Neural cell (in vitro differentiated cells): Measurements from ENCODE around the gene NDUFC1. TPM values are rescaled to one million over a fixed set of nuclear protein-coding genes. Genes with fewer than 3 reads are reported as not detected.

Source experiments
- H2AFZ ChIP-seq: fragments of 200-600, 300-800 bp; sonication (generic), shearing (Covaris generic); 2 replicates; pipeline ENCODE4 v1.6.0; 2014; ENCODE audit warnings: low read depth, mild to moderate bottlenecking, antibody characterized with exemption, low read length, moderate library complexity
- H3F3A ChIP-seq: fragments of 200-600 bp; shearing (Covaris generic); 2 replicates; pipeline ENCODE4 v1.6.1; 2016; ENCODE audit warnings: mild to moderate bottlenecking, moderate library complexity, mixed read lengths, antibody characterized with exemption, low read length; ENCODE audit not compliant: insufficient read depth, poor library complexity, severe bottlenecking
- H3K27ac ChIP-seq: fragments of 200-600, 300-800 bp; sonication (generic), shearing (Covaris generic); 2 replicates; pipeline ENCODE4 v1.5.1; 2014; ENCODE audit warnings: mild to moderate bottlenecking, low read length, moderate library complexity
- H3K27me3 ChIP-seq: fragments of 300-800, 200-600 bp; sonication (generic), shearing (Covaris generic); 2 replicates; pipeline ENCODE4 v1.6.0; 2014; ENCODE audit warnings: mild to moderate bottlenecking, low read depth, low read length, moderate library complexity; ENCODE audit not compliant: insufficient read depth
- H3K36me3 ChIP-seq: fragments of 300-800, 200-600 bp; sonication (generic), shearing (Covaris generic); 2 replicates; pipeline ENCODE4 v1.5.1; 2014; ENCODE audit warnings: mild to moderate bottlenecking, antibody characterized with exemption, low read length, moderate library complexity; ENCODE audit not compliant: insufficient read depth
- H3K4me2 ChIP-seq: fragments of 300-800, 200-600 bp; sonication (generic), shearing (Covaris generic); 2 replicates; pipeline ENCODE4 v1.6.0; 2014; ENCODE audit warnings: mild to moderate bottlenecking, low read length
- H3K4me3 ChIP-seq: fragments of 300-800, 200-600 bp; sonication (generic), shearing (Covaris generic); 2 replicates; pipeline ENCODE4 v1.5.1; 2014; ENCODE audit warnings: mild to moderate bottlenecking, low read length, moderate library complexity
- H3K79me2 ChIP-seq: fragments of 200-600 bp; shearing (Covaris generic); replicated peaks from 2 replicates; pipeline ENCODE4 v1.6.0; 2014; ENCODE audit warnings: mild to moderate bottlenecking, low read length, moderate library complexity; ENCODE audit not compliant: insufficient read depth
- H3K9ac ChIP-seq: fragments of 300-800, 200-600 bp; sonication (generic), shearing (Covaris generic); 2 replicates; pipeline ENCODE4 v1.6.1; 2016; ENCODE audit warnings: mild to moderate bottlenecking, low read length, mixed read lengths
- H3K9me2 ChIP-seq: fragments of 200-600 bp; shearing (Covaris generic); 2 replicates; pipeline ENCODE4 v1.6.1; 2016; ENCODE audit warnings: mild to moderate bottlenecking, low read length, mixed read lengths; ENCODE audit not compliant: insufficient read depth
- H3K9me3 ChIP-seq: fragments of 200-600, 300-800 bp; sonication (generic), shearing (Covaris generic); 2 replicates; pipeline ENCODE4 v1.6.1; 2016; ENCODE audit warnings: mild to moderate bottlenecking, mixed run types, low read length, moderate library complexity, mixed read lengths
- H4K20me1 ChIP-seq: fragments of 200-600 bp; shearing (Covaris generic); 2 replicates; pipeline ENCODE4 v1.6.1; 2016; ENCODE audit warnings: mild to moderate bottlenecking, mixed run types; ENCODE audit not compliant: insufficient read depth
- EP300 ChIP-seq: fragments of 450-650 bp; conservative IDR thresholded peaks from 2 replicates; pipeline ENCODE4 v1.6.1; 2014; ENCODE audit warnings: antibody characterized with exemption, mild to moderate bottlenecking, moderate library complexity; ENCODE audit not compliant: poor library complexity, severe bottlenecking
- EZH2 ChIP-seq: fragments of 200-600, 300-800 bp; shearing (Covaris generic), sonication (generic); IDR thresholded peaks from 2 replicates; pipeline ENCODE4 v1.6.1; 2014; ENCODE audit warnings: antibody characterized with exemption, low read length, borderline replicate concordance, mild to moderate bottlenecking; ENCODE audit not compliant: insufficient read depth, poor library complexity, severe bottlenecking
- MXI1 ChIP-seq: fragments of 450-650 bp; conservative IDR thresholded peaks from 2 replicates; pipeline ENCODE4 v1.6.1; 2014; ENCODE audit warnings: antibody characterized with exemption, mild to moderate bottlenecking; ENCODE audit not compliant: poor library complexity, severe bottlenecking
- POLR2AphosphoS5 ChIP-seq: IDR thresholded peaks from 2 replicates; pipeline ENCODE4 v1.6.1; 2012
- RAD21 ChIP-seq: fragments of 450-650 bp; conservative IDR thresholded peaks from 2 replicates; pipeline ENCODE4 v1.6.1; 2014; ENCODE audit warnings: antibody characterized with exemption, mild to moderate bottlenecking, moderate library complexity
- SMC3 ChIP-seq: fragments of 450-650 bp; conservative IDR thresholded peaks from 2 replicates; pipeline ENCODE4 v1.6.1; 2014; ENCODE audit warnings: antibody characterized with exemption, mild to moderate bottlenecking, moderate library complexity; ENCODE audit not compliant: poor library complexity
- TAF1 ChIP-seq: IDR thresholded peaks from 2 replicates; pipeline ENCODE4 v1.6.1; 2012; ENCODE audit warnings: low read depth
- polyA plus RNA-seq: library from polyadenylated mRNA; depleted of rRNA; stranded (reverse); fragments of >200 nt; gene quantifications from 2 replicates; pipeline ENCODE4 v1.2.3, GENCODE V29; 2014
- TF ChIP-seq, protein P1 (sequence below): fragments of 450-650 bp; IDR thresholded peaks from 2 replicates; pipeline ENCODE4 v1.5.1; 2014; ENCODE audit warnings: antibody characterized with exemption, mild to moderate bottlenecking, moderate library complexity; ENCODE audit not compliant: poor library complexity, severe bottlenecking
- TF ChIP-seq, protein P2 (sequence below): IDR thresholded peaks from 2 replicates; pipeline ENCODE4 v1.6.1; 2012; ENCODE audit warnings: borderline replicate concordance

Gene NDUFC1
- polyA plus RNA-seq, 1 donor from 2014 or later = 102 TPM

DNA sequence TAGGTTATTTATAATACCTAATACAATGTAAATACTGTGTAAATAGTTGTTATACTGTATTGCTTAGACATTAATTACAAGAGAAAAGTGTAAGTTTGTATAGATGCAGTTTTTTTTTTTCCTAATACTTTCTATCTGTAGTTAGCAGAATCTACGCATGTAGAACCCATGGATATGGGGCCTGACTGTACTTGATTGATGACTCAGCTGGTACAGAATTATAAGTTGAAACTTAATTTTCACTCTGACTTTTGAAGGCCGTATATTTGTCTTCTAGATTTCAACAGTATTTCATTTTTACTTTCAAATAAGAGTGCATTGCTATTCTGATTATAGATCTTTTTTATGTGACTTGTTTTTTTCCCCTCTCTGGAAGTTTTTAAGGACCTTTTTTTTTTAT is 30.8 kb upstream of the NDUFC1 start:
- no peak overlapping the region for H3K27ac ChIP-seq
- no peak for TF ChIP-seq RAD21
- no peaks in the 10 kb centered on the region for H3K36me3 ChIP-seq
- no peaks in the 10 kb centered on the region for H3F3A ChIP-seq
- H3K4me3 ChIP-seq = no peak overlapping the region
- H3K9me2 ChIP-seq = no peaks in the 10 kb centered on the region
- H3K9ac ChIP-seq = no peak overlapping the region
- H3K9me3 ChIP-seq = no peaks in the 10 kb centered on the region
- H3K79me2 ChIP-seq = peaks cover 29% of the 10 kb centered on the region
- no peaks in the 10 kb centered on the region for H4K20me1 ChIP-seq
- H3K4me2 ChIP-seq = no peak overlapping the region
- no peaks in the 10 kb centered on the region for H3K27me3 ChIP-seq
- H2AFZ ChIP-seq = no peak overlapping the region

DNA sequence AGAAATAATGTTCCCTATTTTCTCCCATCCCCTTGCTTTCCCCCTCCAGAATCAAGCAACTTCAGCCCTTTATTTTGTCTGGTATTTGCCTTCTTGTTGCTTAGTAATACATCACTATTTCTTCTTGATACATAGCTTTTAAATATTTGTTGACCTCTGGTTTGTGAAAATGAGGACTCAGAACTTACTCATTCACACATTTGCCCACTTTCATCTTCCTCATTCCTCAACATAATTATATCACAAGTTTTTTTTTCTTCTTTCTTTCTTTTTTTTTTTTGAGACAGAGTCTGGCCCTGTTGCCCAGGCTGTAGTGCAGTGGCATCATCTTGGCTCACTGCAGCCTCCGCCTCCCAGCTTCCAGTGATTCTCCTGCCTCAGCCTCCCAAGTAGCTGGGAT is 28.9 kb upstream of the NDUFC1 start:
- Histone ChIP-seq H3K9ac (no peak overlapping the region), H3F3A (no peaks in the 10 kb centered on the region), H3K9me3 (no peaks in the 10 kb centered on the region), H3K27ac (no peak overlapping the region), H3K79me2 (peaks cover 34% of the 10 kb centered on the region), H3K4me2 (no peak overlapping the region), H3K36me3 (no peaks in the 10 kb centered on the region), H2AFZ (no peak overlapping the region), H3K9me2 (no peaks in the 10 kb centered on the region), H4K20me1 (no peaks in the 10 kb centered on the region), H3K27me3 (no peaks in the 10 kb centered on the region), H3K4me3 (no peak overlapping the region)
- TF ChIP-seq RAD21 (no peak), SMC3 (no peak), EZH2 (no peak), EP300 (no peak), POLR2AphosphoS5 (no peak), MXI1 (no peak), TAF1 (no peak)
- TF ChIP-seq, protein P1, sequence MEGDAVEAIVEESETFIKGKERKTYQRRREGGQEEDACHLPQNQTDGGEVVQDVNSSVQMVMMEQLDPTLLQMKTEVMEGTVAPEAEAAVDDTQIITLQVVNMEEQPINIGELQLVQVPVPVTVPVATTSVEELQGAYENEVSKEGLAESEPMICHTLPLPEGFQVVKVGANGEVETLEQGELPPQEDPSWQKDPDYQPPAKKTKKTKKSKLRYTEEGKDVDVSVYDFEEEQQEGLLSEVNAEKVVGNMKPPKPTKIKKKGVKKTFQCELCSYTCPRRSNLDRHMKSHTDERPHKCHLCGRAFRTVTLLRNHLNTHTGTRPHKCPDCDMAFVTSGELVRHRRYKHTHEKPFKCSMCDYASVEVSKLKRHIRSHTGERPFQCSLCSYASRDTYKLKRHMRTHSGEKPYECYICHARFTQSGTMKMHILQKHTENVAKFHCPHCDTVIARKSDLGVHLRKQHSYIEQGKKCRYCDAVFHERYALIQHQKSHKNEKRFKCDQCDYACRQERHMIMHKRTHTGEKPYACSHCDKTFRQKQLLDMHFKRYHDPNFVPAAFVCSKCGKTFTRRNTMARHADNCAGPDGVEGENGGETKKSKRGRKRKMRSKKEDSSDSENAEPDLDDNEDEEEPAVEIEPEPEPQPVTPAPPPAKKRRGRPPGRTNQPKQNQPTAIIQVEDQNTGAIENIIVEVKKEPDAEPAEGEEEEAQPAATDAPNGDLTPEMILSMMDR = no peak
- TF ChIP-seq, protein P2, sequence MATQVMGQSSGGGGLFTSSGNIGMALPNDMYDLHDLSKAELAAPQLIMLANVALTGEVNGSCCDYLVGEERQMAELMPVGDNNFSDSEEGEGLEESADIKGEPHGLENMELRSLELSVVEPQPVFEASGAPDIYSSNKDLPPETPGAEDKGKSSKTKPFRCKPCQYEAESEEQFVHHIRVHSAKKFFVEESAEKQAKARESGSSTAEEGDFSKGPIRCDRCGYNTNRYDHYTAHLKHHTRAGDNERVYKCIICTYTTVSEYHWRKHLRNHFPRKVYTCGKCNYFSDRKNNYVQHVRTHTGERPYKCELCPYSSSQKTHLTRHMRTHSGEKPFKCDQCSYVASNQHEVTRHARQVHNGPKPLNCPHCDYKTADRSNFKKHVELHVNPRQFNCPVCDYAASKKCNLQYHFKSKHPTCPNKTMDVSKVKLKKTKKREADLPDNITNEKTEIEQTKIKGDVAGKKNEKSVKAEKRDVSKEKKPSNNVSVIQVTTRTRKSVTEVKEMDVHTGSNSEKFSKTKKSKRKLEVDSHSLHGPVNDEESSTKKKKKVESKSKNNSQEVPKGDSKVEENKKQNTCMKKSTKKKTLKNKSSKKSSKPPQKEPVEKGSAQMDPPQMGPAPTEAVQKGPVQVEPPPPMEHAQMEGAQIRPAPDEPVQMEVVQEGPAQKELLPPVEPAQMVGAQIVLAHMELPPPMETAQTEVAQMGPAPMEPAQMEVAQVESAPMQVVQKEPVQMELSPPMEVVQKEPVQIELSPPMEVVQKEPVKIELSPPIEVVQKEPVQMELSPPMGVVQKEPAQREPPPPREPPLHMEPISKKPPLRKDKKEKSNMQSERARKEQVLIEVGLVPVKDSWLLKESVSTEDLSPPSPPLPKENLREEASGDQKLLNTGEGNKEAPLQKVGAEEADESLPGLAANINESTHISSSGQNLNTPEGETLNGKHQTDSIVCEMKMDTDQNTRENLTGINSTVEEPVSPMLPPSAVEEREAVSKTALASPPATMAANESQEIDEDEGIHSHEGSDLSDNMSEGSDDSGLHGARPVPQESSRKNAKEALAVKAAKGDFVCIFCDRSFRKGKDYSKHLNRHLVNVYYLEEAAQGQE = no peak

DNA sequence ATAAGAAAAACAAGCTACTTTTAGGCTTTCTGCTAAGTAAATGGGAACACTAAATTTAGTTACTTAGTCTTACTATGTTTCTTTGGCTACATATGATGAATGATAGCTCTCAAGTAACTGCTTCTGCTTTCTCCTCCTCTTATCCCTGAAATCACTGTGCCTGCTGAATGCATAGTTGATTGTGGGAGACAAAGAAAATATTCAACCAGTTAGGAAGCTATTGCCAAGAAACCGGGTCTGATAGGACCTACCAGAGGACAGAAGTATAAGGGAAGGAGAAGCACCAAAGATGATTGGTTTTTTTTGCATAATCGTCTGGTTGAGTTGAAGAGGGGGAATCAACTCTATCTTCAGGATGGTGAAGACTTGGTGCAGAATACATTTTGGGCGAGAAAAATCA is 28.0 kb upstream of the NDUFC1 start:
- Histone ChIP-seq H2AFZ (no peak overlapping the region), H3F3A (no peaks in the 10 kb centered on the region), H3K9me2 (no peaks in the 10 kb centered on the region), H3K4me3 (no peak overlapping the region), H3K27ac (no peak overlapping the region), H3K9ac (no peak overlapping the region), H3K36me3 (no peaks in the 10 kb centered on the region), H3K4me2 (no peak overlapping the region), H3K27me3 (no peaks in the 10 kb centered on the region), H4K20me1 (no peaks in the 10 kb centered on the region), H3K79me2 (peaks cover 39% of the 10 kb centered on the region), H3K9me3 (no peaks in the 10 kb centered on the region)
- TF ChIP-seq, protein P1 = no peak
- TF ChIP-seq, protein P2 = no peak
- TF ChIP-seq SMC3 (no peak), TAF1 (no peak), EZH2 (no peak), POLR2AphosphoS5 (no peak), MXI1 (no peak), EP300 (no peak), RAD21 (no peak)
